IPS DF 6.9 (cell line): ENCODE data around the gene CNTNAP1.

Experiments used
- DNase-seq: peaks from one replicate; pipeline ENCODE4 v3.0.0-alpha.2; 2013; ENCODE audit warnings: low read depth, low spot score
- H3K27ac ChIP-seq: one replicate; pipeline ENCODE4 v1.5.1; 2013; ENCODE audit warnings: low read length, control low read depth
- H3K27me3 ChIP-seq: 2 replicates; pipeline ENCODE4 v1.6.1; 2013; ENCODE audit warnings: mild to moderate bottlenecking, low read length; ENCODE audit not compliant: control insufficient read depth, insufficient read depth
- H3K36me3 ChIP-seq: 2 replicates; pipeline ENCODE4 v1.6.1; 2013; ENCODE audit warnings: low read length; ENCODE audit not compliant: control insufficient read depth, insufficient read depth
- H3K4me1 ChIP-seq: 2 replicates; pipeline ENCODE4 v1.6.1; 2013; ENCODE audit warnings: low read length; ENCODE audit not compliant: control insufficient read depth, insufficient read depth
- H3K4me3 ChIP-seq: 2 replicates; pipeline ENCODE4 v1.5.1; 2013; ENCODE audit warnings: mild to moderate bottlenecking, low read length
- H3K9me3 ChIP-seq: 2 replicates; pipeline ENCODE4 v1.6.1; 2013; ENCODE audit warnings: low read length, inconsistent platforms; ENCODE audit not compliant: control insufficient read depth, insufficient read depth
- WGBS: extraction: QIAGEN DNeasy Blood & Tissue Kit; methylation state at CpG from one replicate; pipeline ENCODE4 v1.1.7; 2013; ENCODE audit warnings: mixed read lengths, missing lambda C conversion rate; ENCODE audit not compliant: insufficient read length, insufficient coverage; 5-methylcytosine and 5-hydroxymethylcytosine counted together

The CNTNAP1 gene

DNA sequence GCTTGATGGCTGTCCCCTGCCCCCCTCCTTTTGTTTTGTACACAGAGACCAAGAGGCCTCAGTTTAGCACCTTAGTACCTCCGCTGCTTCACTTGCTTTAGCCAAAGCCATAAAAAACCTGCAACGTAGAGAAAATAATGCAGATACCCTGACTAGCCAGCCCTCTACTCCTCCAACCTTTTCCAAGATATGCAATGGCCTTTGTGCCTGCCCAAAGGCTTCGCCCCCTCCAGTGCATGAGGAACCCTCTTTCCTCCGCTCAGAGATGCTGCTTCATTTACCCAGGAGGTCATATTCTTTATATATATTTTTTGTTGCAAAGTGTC, 17.0 kb downstream of the CNTNAP1 start:
- H3K27me3 ChIP-seq: no peaks in the 10 kb centered on the region
- no peaks in the 10 kb centered on the region for H3K9me3 ChIP-seq
- no peak overlapping the region for H3K4me3 ChIP-seq
- no peak for DNase-seq
- H3K36me3 ChIP-seq: no peaks in the 10 kb centered on the region; the same call in 1 of the 2 replicates
- no peaks in the 10 kb centered on the region for H3K4me1 ChIP-seq
- H3K27ac ChIP-seq: no peak overlapping the region
- WGBS: no CpG with 5 or more reads among the region's 4 CpGs

GRCh38 chr17:42700586-42701289, 18.4 kb downstream of the CNTNAP1 start:
- H3K4me1 ChIP-seq: no peaks in the 10 kb centered on the region
- H3K9me3 ChIP-seq: no peaks in the 10 kb centered on the region
- H3K27me3 ChIP-seq: no peaks in the 10 kb centered on the region
- no peak overlapping the region for H3K4me3 ChIP-seq
- H3K36me3 ChIP-seq: peaks cover 5% of the 10 kb centered on the region; the same call in 1 of the 2 replicates
- no peak overlapping the region for H3K27ac ChIP-seq
- DNase-seq: no peak
- WGBS: no CpG with 5 or more reads among the region's 10 CpGs

DNA sequence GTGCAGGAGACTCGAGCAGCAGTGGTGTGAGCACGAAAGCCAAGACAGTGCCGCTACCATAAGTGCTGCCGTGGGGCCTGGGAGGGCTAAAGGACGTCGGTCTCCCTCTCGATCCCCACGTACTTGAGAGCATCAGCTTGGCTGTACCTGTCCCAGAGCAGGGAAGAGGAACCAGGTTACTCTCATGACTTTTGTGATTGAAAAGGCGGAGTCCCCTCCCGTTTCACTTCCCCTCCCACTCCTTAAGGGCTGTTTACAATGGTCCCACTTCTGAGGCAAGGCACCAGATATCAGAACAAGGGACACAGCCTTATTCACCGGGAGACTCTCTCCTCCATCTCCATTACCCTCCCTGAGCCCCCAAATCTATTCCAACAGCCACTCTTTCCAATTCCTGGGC, 20.1 kb downstream of the CNTNAP1 start:
- no CpG with 5 or more reads among the region's 11 CpGs for WGBS
- Histone ChIP-seq H3K36me3 (peaks cover 11% of the 10 kb centered on the region; the same call in 1 of the 2 replicates), H3K4me3 (no peak overlapping the region), H3K9me3 (no peaks in the 10 kb centered on the region), H3K27me3 (no peaks in the 10 kb centered on the region), H3K4me1 (no peaks in the 10 kb centered on the region), H3K27ac (no peak overlapping the region)
- no peak for DNase-seq

- no peaks in the 10 kb centered on the region for H3K9me3 ChIP-seq
- no CpG with 5 or more reads among the region's 5 CpGs for WGBS
- H3K27ac ChIP-seq: no peak overlapping the region
- H3K4me1 ChIP-seq: no peaks in the 10 kb centered on the region
- H3K27me3 ChIP-seq: no peaks in the 10 kb centered on the region
- H3K36me3 ChIP-seq: peaks cover 22% of the 10 kb centered on the region; the same call in 1 of the 2 replicates
- no peak overlapping the region for H3K4me3 ChIP-seq
- DNase-seq: no peak
These were observed 22.1 kb downstream of the CNTNAP1 start for GRCh38 chr17:42704490-42704836.

DNA sequence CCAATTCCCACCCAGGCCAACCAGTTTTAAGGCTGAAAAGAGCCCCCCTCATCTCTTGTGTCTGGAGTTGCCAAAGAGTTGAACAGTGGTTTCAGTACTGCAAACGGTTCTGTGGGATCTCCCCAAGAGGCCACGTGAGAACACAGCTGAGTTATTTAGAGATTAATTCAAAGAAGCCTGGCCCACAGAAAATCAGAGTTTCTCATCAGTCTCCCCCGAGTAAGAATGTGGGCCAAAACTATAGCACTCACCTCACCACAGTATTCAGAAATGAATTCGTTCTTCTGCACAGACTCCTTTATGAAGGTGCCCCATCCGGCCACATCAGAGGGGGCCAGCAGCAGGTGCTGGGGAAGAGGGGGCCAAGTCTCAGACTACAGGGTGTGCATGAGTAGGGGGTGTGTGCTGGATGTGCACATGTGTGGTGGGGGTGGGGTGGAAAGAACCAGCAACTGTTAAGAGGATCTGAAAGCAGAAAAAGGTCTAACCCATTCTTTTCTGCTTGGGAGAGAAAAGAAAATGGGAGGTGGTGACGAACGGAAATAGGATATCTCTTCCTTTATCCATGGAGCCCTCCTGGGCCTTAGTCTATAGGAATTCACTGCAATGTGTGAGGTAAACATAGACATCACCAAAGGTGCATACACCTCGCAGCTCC, 22.6 kb downstream of the CNTNAP1 start:
- WGBS: no CpG with 5 or more reads among the region's 8 CpGs
- no peak for DNase-seq

DNA sequence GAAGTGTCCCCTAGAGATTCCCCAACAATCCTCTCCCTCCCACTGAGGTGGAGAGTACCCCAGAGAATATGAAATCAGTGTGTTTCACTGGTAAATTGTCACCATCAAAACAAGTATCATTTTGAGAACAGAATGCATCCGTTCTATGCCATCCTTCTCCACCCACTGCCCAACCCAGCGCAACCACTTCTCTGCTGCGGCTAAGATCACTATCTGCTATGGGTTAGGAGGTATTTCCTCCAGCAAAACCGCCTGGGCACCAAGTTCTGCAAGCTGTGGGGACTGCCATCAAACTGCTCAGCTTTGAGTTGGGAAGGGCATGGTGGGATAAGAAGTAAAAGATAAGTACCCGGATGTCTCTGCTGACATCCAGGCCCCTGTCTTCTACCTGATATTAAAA, 24.4 kb downstream of the CNTNAP1 start:
- H3K9me3 ChIP-seq: no peaks in the 10 kb centered on the region
- peaks cover 22% of the 10 kb centered on the region; the same call in 1 of the 2 replicates for H3K36me3 ChIP-seq
- no peaks in the 10 kb centered on the region for H3K27me3 ChIP-seq
- no peak overlapping the region for H3K4me3 ChIP-seq
- H3K4me1 ChIP-seq: no peaks in the 10 kb centered on the region
- WGBS: no CpG with 5 or more reads among the region's 5 CpGs
- no peak for DNase-seq
- no peak overlapping the region for H3K27ac ChIP-seq

More for the DNA sequence above, 22.6 kb downstream of the CNTNAP1 start:
- Histone ChIP-seq H3K4me1 (no peaks in the 10 kb centered on the region), H3K27me3 (no peaks in the 10 kb centered on the region), H3K27ac (no peak overlapping the region), H3K4me3 (no peak overlapping the region), H3K36me3 (peaks cover 22% of the 10 kb centered on the region; the same call in 1 of the 2 replicates), H3K9me3 (no peaks in the 10 kb centered on the region)

DNA sequence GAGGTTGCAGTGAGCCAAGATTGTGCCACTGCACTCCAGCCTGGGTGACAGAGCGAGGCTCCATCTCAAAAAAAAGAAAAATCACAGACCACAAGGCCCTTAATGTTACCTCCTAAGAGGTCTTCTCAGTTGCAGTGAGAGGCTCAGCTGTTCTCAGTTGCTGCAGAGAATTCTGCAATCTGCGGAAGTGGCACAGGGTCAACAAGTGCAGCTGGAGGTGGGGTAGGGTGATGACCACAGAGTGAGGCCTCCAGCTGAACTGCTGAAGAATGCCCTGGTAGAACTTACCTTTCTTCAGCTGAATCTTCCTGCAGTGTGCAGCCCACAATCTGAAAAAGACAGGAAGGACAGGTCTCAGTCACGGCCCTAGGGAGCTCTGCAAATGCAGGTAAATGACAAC, 26.3 kb downstream of the CNTNAP1 start:
- peaks cover 27% of the 10 kb centered on the region; the same call in 1 of the 2 replicates for H3K36me3 ChIP-seq

GRCh38 chr17:42709561-42709960, 27.2 kb downstream of the CNTNAP1 start:
- Histone ChIP-seq H3K4me1 (no peaks in the 10 kb centered on the region), H3K27ac (no peak overlapping the region), H3K36me3 (peaks cover 27% of the 10 kb centered on the region; the same call in 1 of the 2 replicates), H3K27me3 (no peaks in the 10 kb centered on the region), H3K4me3 (no peak overlapping the region), H3K9me3 (no peaks in the 10 kb centered on the region)
- DNase-seq: no peak
- WGBS: no CpG with 5 or more reads among the region's 2 CpGs

More for the DNA sequence above, 26.3 kb downstream of the CNTNAP1 start:
- Histone ChIP-seq H3K9me3 (no peaks in the 10 kb centered on the region), H3K4me3 (no peak overlapping the region), H3K27ac (no peak overlapping the region), H3K27me3 (no peaks in the 10 kb centered on the region), H3K4me1 (no peaks in the 10 kb centered on the region)
- no CpG with 5 or more reads among the region's 3 CpGs for WGBS
- DNase-seq: no peak

- no CpG with 5 or more reads among the region's 2 CpGs for WGBS
- no peak for DNase-seq
- Histone ChIP-seq H3K27me3 (no peaks in the 10 kb centered on the region), H3K4me1 (no peaks in the 10 kb centered on the region), H3K36me3 (peaks cover 3% of the 10 kb centered on the region; the same call in 1 of the 2 replicates), H3K27ac (no peak overlapping the region), H3K9me3 (no peaks in the 10 kb centered on the region), H3K4me3 (no peak overlapping the region)
These were observed 38.8 kb downstream of the CNTNAP1 start for GRCh38 chr17:42720996-42721583.

DNA sequence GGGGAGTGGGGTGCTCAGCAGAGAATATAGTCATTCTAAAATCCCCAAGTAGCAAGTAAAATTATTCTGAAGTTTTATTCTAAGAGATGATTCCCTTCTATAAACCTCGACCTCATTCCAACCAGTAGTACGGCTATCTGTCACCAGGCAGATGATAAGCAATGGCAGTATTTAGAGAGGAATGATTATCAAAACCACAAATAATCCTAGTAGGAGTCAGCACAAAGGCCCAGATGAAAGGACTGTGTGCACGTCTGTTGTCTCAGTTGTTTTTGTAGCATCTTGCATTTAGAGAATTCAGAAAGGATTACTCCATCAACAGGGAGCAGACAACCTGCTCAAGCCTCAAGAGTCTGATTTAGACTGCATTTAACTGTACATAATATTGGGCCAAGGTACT, 41.3 kb downstream of the CNTNAP1 start:
- Histone ChIP-seq H3K27me3 (no peaks in the 10 kb centered on the region), H3K4me3 (no peak overlapping the region), H3K4me1 (no peaks in the 10 kb centered on the region), H3K27ac (no peak overlapping the region), H3K9me3 (no peaks in the 10 kb centered on the region), H3K36me3 (no peaks in the 10 kb centered on the region; the same call in 1 of the 2 replicates)
- WGBS: no CpG with 5 or more reads among the region's 3 CpGs
- DNase-seq: no peak
